HG03095 (cell line): Measurements from ENCODE around the gene RSF1.

Experiments used
- ATAC-seq: cut with Tn5 transposase; IDR thresholded peaks from one replicate; pipeline ENCODE4 v1.9.1; 2021; ENCODE audit warnings: moderate library complexity; ENCODE audit not compliant: unreplicated experiment

The RSF1 gene

DNA sequence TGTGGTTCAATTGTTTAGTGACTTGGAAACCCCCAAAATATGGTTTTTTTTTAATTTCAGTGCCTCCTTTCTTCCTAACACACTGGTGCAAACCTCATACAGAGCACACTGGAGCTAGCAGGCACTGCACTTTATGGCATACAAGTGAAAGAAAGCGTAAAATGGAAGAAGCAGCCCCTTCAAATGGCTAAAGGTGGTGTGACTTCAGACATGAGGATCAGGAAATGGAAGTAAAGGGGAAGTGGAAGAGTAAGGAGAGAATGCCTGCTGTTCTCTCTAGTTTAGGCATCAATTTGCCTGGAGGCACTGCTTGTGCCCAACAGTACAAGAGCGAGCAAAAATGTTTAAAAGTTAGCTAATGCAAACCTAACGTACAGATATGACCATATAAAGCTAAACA, 5.7 kb downstream of the RSF1 start:
- ATAC-seq = no peak

DNA sequence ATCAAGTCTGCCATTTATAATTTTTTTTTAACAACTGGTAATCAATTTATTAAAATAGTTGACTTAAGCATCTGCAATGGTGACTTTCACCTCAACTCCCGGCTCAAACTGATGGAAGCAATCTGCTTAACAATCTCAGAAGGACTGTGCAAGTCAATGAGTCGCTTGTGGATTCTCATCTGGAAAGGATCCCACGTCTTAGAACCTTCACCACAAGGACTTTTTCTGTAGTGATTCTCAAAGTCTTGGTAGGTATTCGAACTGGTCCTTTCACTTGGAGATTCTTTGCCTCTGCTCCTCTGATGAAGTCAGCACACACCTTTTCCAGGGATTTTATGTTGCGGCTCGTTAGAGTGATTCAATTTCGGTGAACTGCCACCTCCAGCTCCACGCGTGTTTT, 7.3 kb downstream of the RSF1 start:
- ATAC-seq = no peak

DNA sequence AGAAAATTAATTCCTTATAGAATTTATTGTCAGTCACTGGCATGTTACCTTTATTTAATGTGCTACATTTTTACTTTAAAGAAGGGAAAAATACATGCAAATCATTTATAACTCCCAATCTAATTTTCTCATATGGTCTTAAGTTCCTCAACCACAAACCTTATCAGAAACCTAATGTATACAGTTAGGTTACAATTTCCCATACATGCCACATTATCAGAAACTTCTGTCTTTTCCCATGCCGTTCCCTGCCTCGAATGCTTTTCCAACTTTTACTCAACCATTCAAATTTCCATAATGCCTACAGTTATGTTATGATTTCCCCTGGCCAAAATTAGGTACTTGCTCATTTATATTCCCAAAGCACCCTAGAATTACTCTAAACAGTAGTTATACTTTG, 13.5 kb downstream of the RSF1 start:
- no peak for ATAC-seq

DNA sequence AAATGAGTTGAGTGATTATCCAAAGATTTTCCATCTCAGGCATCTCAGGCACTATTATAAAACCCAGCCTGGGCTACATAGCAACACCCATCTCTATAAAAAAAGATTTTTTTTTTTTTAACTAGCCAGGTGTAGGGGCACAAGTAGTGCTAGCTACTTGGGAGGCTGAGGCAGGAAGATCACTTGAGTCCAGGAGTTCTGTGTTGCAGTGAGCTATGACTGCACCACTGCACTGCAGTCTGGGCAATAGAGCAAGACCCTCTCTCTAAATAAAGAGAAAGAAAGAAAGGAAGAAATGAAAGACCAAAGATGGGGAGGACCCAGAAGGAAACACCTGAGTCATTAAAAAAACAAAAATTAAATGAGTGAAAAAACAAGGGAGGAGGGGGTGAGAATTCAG, 14.1 kb downstream of the RSF1 start:
- no peak for ATAC-seq

DNA sequence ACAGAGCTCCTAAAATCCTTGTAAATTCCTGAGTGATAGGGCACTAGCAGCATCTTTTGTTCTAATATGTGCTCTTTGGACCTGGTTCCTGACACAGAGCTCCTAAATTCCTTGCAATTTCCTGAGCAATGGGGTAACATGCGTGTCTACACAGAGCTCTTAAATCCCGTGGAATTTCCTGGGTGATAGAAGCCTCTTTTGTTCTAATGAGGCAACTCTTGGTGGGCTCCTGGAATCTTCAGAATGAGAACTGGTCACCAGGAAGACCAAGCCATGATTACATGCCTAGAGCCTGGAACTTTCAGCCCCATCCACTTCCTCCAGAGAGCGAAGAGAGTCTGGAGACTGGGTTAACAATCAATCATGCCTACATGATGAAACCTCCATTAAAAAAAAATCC, 19.0 kb downstream of the RSF1 start:
- no peak for ATAC-seq

DNA sequence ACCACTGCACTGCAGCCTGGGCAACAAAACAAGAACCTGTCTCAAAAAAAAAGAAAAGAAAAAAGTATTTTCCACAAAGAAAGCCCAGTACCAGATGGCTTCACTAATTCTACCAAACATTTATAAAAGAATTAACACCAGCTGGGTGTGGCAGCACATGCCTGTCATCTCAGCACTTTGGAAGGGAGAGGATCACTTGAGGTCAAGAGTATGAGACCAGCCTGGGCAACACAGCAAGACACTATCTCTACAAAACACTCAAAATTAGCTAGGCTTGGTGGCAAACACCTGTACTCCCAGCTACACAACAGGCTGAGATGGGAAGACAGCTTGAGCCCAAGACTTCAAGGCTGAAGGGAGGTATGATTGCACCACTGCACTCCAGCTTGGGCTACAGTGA, 20.1 kb downstream of the RSF1 start:
- ATAC-seq = no peak

DNA sequence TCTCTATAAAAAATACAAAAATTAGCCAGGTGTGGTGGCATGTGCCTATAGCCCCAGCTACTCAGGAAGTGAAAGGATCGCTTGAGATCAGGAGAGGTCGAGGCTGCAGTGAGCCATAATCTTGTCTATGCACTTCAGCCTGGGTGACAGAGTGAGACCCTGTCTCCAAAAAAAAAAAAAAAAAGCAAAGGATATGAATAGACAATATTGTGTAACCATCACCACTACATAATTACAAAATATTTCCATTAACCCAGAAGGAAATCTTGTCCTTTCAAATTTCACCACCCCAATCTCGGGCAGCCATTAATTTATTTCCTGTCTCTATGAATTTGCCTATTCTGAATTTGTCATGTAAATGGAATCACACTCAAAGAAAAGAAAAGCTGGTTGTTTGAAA, 21.2 kb downstream of the RSF1 start:
- no peak for ATAC-seq

GRCh38 chr11:77793972-77794371, 26.6 kb downstream of the RSF1 start:
- ATAC-seq = no peak

DNA sequence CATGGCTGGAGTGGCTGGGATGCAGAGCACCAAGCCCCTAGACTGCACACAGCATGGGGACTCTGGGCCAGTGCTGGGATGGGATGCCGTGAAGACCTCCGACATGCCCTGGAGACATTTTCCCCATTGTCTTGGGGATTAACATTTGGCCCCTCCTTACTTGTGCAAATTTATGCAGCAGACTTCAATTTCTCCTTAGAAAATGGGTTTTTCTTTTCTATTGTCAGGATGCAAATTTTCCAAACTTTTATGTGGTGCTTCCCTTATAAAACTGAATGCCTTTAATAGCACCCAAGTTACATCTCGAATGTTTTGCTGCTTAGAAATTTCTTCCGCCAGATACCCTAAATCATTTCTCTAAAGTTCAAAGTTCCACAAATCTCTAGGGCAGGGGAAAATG, 29.2 kb downstream of the RSF1 start:
- ATAC-seq = no peak

DNA sequence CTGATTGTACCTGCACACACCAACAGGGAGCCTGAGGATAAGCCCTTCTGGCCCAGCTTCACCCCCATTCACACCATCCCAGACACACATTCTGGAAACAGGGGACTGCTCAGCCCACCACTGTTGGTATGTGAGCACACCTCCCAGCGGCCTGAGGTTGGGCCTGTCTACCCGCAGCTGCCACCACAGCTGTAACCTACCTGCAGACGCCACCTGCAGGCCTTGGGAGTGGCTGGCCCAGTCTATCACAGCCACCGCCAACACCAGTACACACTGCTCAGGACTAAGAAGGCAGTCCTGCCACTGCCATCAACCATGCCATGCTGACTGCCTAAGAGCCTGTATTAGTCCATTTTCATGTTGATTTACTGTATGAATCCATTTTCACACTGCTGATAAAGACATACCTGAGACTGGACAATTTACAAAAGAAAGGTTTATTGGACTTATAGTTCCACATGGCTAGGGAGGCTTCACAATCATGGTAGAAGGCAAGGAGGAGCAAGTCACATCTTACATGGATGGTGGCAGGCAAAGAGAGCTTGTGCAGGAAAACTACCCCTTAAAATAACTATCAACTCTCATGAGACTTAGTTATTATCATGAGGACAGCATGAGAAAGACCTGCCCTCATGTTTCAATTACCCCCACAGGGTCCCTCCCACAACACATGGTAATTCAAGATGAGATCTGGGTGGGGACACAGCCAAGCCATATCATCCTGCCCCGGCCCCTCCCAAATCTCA, 30.6 kb downstream of the RSF1 start:
- no peak for ATAC-seq

DNA sequence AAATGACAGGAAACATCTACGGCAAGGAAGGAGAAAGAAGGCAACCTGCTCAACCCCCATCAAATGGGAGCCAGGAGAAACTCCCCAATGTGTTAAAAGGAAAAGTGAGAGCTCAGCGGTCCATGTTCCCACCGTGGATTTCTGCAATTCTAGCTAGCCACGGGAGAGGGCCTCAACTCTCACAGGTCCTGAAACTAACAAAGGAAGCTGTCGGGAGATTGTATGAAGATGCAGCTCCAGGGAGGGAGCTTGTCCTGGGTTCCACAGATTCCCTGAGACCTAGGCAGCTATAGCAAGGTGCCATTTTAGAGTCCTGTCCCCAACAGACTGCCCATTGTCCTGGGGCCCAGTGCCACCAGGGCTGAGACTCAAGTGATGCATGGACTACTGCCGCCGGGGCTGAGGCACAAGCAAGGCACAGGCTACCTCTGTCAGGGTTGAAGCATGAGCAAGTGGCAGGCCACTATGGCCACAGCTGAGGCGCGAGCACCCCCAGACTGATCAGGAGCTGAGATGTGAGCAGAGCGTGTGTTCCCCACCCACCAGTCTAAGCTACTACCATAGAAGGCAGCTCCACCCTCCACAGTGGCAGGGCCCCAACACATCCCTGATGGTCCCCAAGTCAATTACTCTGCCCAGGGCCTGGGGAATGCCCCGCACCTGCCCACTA, 31.3 kb downstream of the RSF1 start:
- ATAC-seq = no peak

GRCh38 chr11:77784572-77784971, 36.0 kb downstream of the RSF1 start:
- ATAC-seq = no peak

DNA sequence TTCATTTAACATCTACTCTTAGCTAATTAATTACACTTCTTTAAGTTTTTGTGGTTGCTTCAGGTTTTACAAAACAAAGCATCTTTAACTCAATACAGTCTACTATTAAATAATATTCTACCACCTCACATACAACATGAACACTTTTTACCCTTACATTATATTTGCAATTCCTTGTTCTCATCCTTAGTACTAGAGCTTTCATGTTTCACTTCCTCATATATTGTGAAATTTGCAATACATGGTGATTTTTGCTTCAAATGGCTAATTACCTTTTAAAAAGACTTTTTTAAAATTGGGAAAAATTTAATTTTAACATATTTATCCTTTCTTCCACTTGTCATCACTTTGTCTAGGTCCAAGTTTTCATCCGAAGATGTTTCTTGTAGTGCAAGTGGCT, 37.5 kb downstream of the RSF1 start:
- no peak for ATAC-seq

DNA sequence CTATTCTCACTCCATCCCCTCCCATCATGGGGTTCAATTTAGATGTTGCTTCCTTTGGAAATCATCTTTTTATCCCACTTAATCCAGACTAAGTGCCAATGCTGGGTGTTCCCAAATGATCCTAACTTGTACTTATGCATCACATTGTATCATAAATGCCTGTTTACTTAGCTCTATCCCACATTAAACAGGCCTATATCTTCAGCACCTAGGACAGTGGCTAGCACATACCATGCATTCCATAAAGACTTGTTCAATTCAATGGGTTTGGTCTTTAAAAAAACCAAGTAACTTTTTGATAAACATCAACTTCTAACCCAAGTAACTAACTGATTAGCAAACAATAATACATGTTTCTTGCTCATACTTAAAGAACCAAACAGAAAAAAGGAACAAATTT, 40.6 kb downstream of the RSF1 start:
- no peak for ATAC-seq

DNA sequence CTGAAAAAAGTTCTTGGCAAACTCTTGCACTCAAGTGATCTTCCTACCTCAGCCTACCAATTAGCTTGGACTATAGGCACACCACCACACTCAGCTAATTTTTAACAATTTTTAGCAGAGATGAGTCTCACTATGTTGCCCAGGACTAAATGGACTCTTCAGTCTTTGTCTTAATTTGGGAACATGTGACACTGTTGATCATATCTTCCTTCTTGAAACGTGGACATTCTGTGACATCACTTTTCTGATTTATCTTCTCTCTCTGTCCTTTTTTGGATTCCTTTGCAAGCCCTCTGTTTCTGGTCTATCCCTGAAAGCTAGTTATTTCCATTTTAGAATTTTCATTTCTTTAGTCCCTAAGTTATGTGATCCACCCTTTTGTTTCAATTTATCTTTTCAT, 42.0 kb downstream of the RSF1 start:
- ATAC-seq = no peak

- ATAC-seq = no peak
These were observed 42.4 kb downstream of the RSF1 start for GRCh38 chr11:77778118-77778517.

GRCh38 chr11:77776455-77776854, 44.1 kb downstream of the RSF1 start:
- ATAC-seq = no peak

DNA sequence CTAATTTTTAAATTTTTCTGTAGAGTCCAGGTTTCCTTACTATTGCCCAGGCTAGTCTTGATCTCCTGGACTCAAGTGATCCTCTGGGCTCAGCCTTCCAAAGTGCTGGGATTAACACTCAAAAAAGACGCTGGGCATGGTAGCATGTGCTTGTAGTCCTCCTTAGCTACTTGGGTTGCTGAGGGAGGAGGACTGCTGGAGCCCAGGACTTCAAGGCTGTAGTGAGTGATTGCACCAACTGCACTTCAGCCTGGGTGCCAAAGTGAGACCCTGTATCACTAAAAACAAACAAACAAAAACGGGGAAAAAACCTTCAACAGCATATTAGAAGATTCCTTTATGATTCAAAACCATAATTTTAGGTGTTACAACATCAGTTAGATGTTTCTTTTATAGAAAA, 44.6 kb downstream of the RSF1 start:
- no peak for ATAC-seq

GRCh38 chr11:77771135-77771534, 49.4 kb downstream of the RSF1 start:
- ATAC-seq = no peak

GRCh38 chr11:77770629-77771028, 49.9 kb downstream of the RSF1 start:
- no peak for ATAC-seq

- ATAC-seq = no peak
These were observed 58.1 kb downstream of the RSF1 start for GRCh38 chr11:77762426-77762825.

- ATAC-seq = no peak
These were observed 59.0 kb downstream of the RSF1 start for GRCh38 chr11:77761491-77761890.

DNA sequence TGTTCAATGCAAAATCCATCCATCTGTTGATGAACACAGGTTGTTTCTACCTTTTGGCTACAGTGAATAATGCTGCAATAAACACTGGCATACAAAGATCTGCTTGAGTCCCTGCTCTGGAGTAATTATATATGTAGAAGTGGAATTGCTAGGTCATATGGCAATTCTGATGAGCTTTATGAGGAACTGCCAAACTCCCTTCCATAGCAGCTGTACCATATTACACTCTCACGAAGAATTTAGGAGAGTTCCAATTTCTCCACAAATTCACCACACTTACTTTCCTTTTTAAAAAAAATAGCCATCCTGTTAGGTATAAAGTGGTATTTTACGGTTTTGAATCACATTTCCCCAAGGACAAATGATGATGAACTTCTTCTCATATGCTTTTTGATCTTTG, 62.2 kb downstream of the RSF1 start:
- ATAC-seq = no peak
